Mucosa of rectum (tissue), 2 donors: ENCODE measurements around the gene DCDC2C.

Source experiments
- H3K27ac ChIP-seq, 2 donors: one replicate each; pipeline ENCODE4 v1.7.0; 2013; ENCODE audit warnings: inconsistent platforms in 2 of 2, low read depth in 2 of 2, low read length in 2 of 2
- H3K27me3 ChIP-seq, 2 donors: one replicate each; pipeline ENCODE4 v1.7.0; 2013; ENCODE audit warnings: low read length in 2 of 2; ENCODE audit not compliant: control insufficient read depth in 2 of 2, insufficient read depth in 2 of 2
- H3K36me3 ChIP-seq, 2 donors: one replicate each; pipeline ENCODE4 v1.7.0; 2013; ENCODE audit warnings: low read length in 2 of 2; ENCODE audit not compliant: control insufficient read depth in 2 of 2, insufficient read depth in 2 of 2
- H3K4me1 ChIP-seq, 2 donors: one replicate each; pipeline ENCODE4 v1.7.0; 2013; ENCODE audit warnings: low read length in 2 of 2, mild to moderate bottlenecking in 1 of 2; ENCODE audit not compliant: control insufficient read depth in 2 of 2, insufficient read depth in 2 of 2
- H3K4me3 ChIP-seq, 2 donors: one replicate each; pipeline ENCODE4 v1.7.0; 2013; ENCODE audit warnings: low read length in 2 of 2
- H3K9ac ChIP-seq, 2 donors: one replicate each; pipeline ENCODE4 v1.7.0; 2013; ENCODE audit warnings: low read length in 2 of 2, low read depth in 1 of 2, mild to moderate bottlenecking in 1 of 2
- H3K9me3 ChIP-seq, 2 donors: one replicate each; pipeline ENCODE4 v1.7.0; 2013; ENCODE audit warnings: low read length in 2 of 2; ENCODE audit not compliant: control insufficient read depth in 2 of 2
- donor health status: healthy.
- donor health status: Normal muscosa, but diverticular disease.

The DCDC2C gene

DNA sequence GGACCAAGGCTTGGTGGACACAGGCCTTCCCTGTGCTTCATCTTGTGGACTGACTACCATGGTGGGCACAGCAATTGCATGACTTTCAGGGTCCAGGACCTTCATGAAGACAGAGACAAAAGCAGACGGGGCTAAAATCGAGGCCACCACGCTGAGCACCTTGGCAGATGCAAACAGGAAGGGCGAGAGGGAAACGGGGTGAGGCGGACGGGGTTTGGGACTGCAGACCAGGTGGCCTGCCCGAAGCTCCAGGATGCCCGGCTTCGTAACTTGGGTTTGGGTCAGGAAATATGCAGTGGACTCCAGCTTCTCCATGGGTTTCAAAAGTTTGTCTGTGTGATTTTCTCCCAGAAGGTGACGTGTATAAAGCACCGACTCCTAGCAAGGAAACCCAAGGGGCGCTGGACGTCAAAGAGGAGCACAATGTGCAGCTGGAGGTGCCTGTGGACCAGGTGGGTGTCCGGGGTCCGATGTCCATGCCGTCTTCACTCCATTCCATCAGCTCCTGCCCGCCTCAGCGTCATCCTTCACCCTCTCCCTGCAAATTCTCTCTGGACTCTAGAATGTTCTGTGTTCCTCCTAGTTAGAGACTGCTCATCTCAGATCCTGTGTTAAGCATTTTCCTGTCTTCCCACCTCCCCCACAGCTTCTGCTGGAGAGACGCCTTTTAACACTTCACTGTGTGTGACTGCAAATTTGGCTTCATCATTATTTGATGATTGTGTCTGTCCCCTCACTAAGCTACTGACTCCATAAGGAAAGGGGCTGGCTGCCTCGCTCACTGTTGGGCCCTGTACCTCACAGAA lies 65.8 kb downstream of the DCDC2C start:
- Histone ChIP-seq H3K9me3 (no peaks in the 10 kb centered on the region), H3K27me3 (no peaks in the 10 kb centered on the region), H3K9ac (no peak overlapping the region), H3K4me1 (no peaks in the 10 kb centered on the region), H3K27ac (no peak overlapping the region), H3K36me3 (no peaks in the 10 kb centered on the region), H3K4me3 (no peak overlapping the region)

- Histone ChIP-seq H3K9ac (no peak overlapping the region), H3K36me3 (no peaks in the 10 kb centered on the region), H3K27me3 (no peaks in the 10 kb centered on the region), H3K27ac (no peak overlapping the region), H3K9me3 (no peaks in the 10 kb centered on the region), H3K4me1 (no peaks in the 10 kb centered on the region), H3K4me3 (no peak overlapping the region)
Observed at GRCh38 chr2:3769766-3770165, 66.4 kb downstream of the DCDC2C start.

DNA sequence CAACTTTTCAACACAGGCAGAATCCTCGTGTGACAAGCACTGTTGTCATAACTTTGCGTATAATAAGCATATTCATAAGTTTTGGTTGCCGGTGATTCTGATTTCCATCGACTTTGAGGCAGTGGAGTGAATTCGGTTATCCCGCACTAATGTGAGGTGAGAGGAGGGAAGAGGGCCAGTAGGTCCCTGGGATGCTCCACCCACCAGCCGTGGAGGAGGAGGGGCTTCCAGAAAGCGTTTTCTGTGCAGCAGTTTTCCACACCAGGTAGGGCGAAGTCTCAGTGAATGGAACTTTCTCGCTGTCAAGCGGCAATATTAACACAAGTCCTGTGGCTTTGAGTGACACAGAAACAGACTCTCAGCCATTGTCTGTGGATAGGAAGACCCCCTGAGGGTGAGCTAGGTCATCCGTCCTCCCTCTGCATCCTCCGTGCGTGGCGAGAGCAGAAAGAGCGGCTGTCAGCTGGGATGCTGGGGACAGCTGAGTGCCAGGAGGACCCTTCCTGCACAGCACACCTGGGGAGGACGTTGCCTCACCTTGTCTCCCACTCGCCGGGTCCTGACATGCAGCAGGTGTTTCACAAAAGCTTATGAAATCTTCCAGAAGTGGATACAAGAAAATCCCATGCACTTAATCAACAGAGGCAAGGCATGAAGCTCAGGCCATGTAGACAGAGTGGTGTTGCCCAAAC lies 67.5 kb downstream of the DCDC2C start:
- Histone ChIP-seq H3K27ac (no peak overlapping the region), H3K9me3 (no peaks in the 10 kb centered on the region), H3K9ac (no peak overlapping the region), H3K4me1 (no peaks in the 10 kb centered on the region), H3K27me3 (no peaks in the 10 kb centered on the region), H3K36me3 (no peaks in the 10 kb centered on the region), H3K4me3 (no peak overlapping the region)

GRCh38 chr2:3771576-3771975 lies 68.2 kb downstream of the DCDC2C start:
- no peak overlapping the region for H3K9ac ChIP-seq
- H3K4me3 ChIP-seq = no peak overlapping the region
- H3K27me3 ChIP-seq = no peaks in the 10 kb centered on the region
- no peaks in the 10 kb centered on the region for H3K9me3 ChIP-seq
- H3K36me3 ChIP-seq = no peaks in the 10 kb centered on the region
- H3K27ac ChIP-seq = no peak overlapping the region
- H3K4me1 ChIP-seq = no peaks in the 10 kb centered on the region

- H3K4me1 ChIP-seq = no peaks in the 10 kb centered on the region
- H3K27ac ChIP-seq = no peak overlapping the region
Observed at GRCh38 chr2:3774336-3774735, 71.0 kb downstream of the DCDC2C start.

DNA sequence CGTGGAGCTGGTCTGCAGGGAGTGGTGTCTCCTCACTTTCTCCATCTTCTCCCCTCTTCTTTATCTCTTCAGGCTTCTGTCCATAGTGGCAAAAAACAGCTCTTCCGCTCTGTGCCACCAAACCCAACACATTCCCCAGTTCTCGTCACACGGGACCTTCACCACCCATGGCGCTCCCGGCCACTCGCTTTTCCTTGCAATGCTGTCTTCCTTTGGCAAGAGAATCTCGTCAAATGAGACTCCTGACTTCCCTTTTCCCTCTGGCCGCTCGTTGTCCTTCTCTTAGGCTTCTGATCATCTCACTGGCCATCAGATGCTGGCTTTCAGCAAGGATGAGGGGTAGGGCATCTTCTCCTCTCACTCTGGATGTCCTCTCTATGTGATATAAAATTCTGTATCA lies 72.9 kb downstream of the DCDC2C start:
- Histone ChIP-seq H3K27me3 (peaks cover 0 to 2% of the 10 kb centered on the region in 2 donors), H3K9me3 (no peaks in the 10 kb centered on the region), H3K9ac (no peak overlapping the region), H3K36me3 (no peaks in the 10 kb centered on the region), H3K4me1 (peaks cover 0 to 2% of the 10 kb centered on the region in 2 donors), H3K27ac (no peak overlapping the region), H3K4me3 (no peak overlapping the region)

More at GRCh38 chr2:3774336-3774735, 71.0 kb downstream of the DCDC2C start:
- Histone ChIP-seq H3K4me3 (no peak overlapping the region), H3K27me3 (peaks cover 0 to 2% of the 10 kb centered on the region in 2 donors), H3K36me3 (no peaks in the 10 kb centered on the region), H3K9ac (no peak overlapping the region), H3K9me3 (no peaks in the 10 kb centered on the region)

- H3K4me3 ChIP-seq = no peak overlapping the region
Observed at GRCh38 chr2:3777966-3778365, 74.6 kb downstream of the DCDC2C start.

DNA sequence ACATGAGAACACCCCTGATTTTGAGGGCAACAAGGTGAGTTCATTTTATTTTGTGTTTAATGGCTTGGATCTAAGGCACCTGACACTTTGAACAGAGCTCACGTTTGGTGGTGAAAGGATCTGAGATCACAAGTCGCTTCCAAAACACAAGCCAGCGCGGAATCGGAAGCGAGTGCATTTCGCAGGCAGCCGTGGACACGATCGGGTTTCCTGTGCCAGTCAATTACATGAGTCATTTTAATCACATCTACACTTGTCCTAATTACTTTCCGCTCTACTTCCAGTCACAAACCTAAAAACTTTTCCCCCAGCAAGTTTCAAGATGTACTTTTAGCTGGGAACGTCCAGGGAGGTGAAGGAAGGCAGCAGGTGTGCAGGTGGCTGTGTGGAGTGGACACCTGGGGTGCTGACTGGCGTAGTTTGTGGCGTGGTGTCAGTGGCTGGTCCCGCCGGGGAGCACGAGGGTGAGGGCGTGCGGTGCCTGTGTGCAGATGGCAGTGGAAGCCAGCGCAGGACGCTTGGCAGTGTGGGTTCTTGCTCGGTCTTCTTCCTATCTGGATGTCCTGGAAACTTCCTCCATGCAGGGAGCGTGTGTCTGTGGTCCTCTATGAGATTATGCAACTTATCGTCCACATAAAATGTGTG lies 75.6 kb downstream of the DCDC2C start:
- Histone ChIP-seq H3K27me3 (peaks cover 0 to 2% of the 10 kb centered on the region in 2 donors), H3K36me3 (no peaks in the 10 kb centered on the region), H3K9me3 (no peaks in the 10 kb centered on the region), H3K27ac (no peak overlapping the region), H3K9ac (no peak overlapping the region), H3K4me3 (no peak overlapping the region), H3K4me1 (peaks cover 0 to 2% of the 10 kb centered on the region in 2 donors)

More at GRCh38 chr2:3777966-3778365, 74.6 kb downstream of the DCDC2C start:
- H3K27me3 ChIP-seq = peaks cover 0 to 2% of the 10 kb centered on the region in 2 donors
- H3K27ac ChIP-seq = no peak overlapping the region
- no peak overlapping the region for H3K9ac ChIP-seq
- peaks cover 0 to 2% of the 10 kb centered on the region in 2 donors for H3K4me1 ChIP-seq
- H3K36me3 ChIP-seq = no peaks in the 10 kb centered on the region
- H3K9me3 ChIP-seq = no peaks in the 10 kb centered on the region

GRCh38 chr2:3779496-3780049 lies 76.2 kb downstream of the DCDC2C start:
- no peak overlapping the region for H3K9ac ChIP-seq
- H3K36me3 ChIP-seq = no peaks in the 10 kb centered on the region
- H3K9me3 ChIP-seq = no peaks in the 10 kb centered on the region
- H3K27me3 ChIP-seq = peaks cover 0 to 2% of the 10 kb centered on the region in 2 donors
- H3K27ac ChIP-seq = no peak overlapping the region
- peaks cover 0 to 2% of the 10 kb centered on the region in 2 donors for H3K4me1 ChIP-seq
- H3K4me3 ChIP-seq = no peak overlapping the region
